Caco-2 (cell line): Measurements from ENCODE around the gene PANK2. TPM values are rescaled to one million over a fixed set of nuclear protein-coding genes. Genes with fewer than 3 reads are reported as not detected.

Experiments
- BruUV-seq: library from RNA; stranded (reverse); fragments of 400-500 nt; replicated peaks from 2 replicates; lab custom pipeline; 2021; lab: Mats Ljungman, UMichigan
- CTCF ChIA-PET: fragments of 300-600 bp; sonication (Branson Sonifier 250); formaldehyde crosslinking; loops from one replicate; lab custom pipeline; 2022; ENCODE audit warnings: antibody characterized with exemption; lab: Charles Lee
- POLR2A ChIA-PET: fragments of 300-600 bp; sonication (Branson Sonifier 250); formaldehyde crosslinking; loops from one replicate; lab custom pipeline; 2022; ENCODE audit warnings: antibody characterized with exemption; lab: Charles Lee
- DNase-seq, 2 experiments: peaks; one replicate each; pipeline versions ENCODE4 v3.0.0 to v3.0.0-alpha.2; 2020 to 2022
- H3K27me3 ChIP-seq: replicated peaks from 2 replicates; pipeline ENCODE4 v1.6.0; 2011; ENCODE audit warnings: low read length; ENCODE audit not compliant: control insufficient read depth, insufficient read depth
- H3K36me3 ChIP-seq: 2 replicates; pipeline ENCODE4 v1.5.1; 2011; ENCODE audit warnings: low read length; ENCODE audit not compliant: control insufficient read depth, insufficient read depth
- H3K4me1 ChIP-seq: fragments of 250-450 bp; sonication (Bioruptor Pico); 2 replicates; pipeline ENCODE4 v1.5.1; 2020; ENCODE audit warnings: mild to moderate bottlenecking
- H3K4me3 ChIP-seq: 2 replicates; pipeline ENCODE4 v1.5.1; 2011; ENCODE audit warnings: low read depth, mild to moderate bottlenecking, control low read depth, low read length
- H3K9me3 ChIP-seq: fragments of 250-450 bp; sonication (Bioruptor Pico); 2 replicates; pipeline ENCODE4 v1.5.1; 2020; ENCODE audit warnings: mild to moderate bottlenecking, moderate library complexity
- H3K27ac Mint-ChIP-seq: one replicate; pipeline ENCODE4 v1.8.0; 2022; ENCODE audit warnings: mixed read lengths; ENCODE audit not compliant: unreplicated experiment
- H3K27me3 Mint-ChIP-seq: one replicate; pipeline ENCODE4 v1.8.0; 2022; ENCODE audit warnings: mixed read lengths; ENCODE audit not compliant: insufficient read depth, unreplicated experiment
- H3K36me3 Mint-ChIP-seq: one replicate; pipeline ENCODE4 v1.8.0; 2022; ENCODE audit warnings: mild to moderate bottlenecking, mixed read lengths; ENCODE audit not compliant: insufficient read depth, unreplicated experiment
- H3K4me1 Mint-ChIP-seq: one replicate; pipeline ENCODE4 v1.8.0; 2022; ENCODE audit warnings: low read depth, mixed read lengths; ENCODE audit not compliant: unreplicated experiment
- H3K4me3 Mint-ChIP-seq: one replicate; pipeline ENCODE4 v1.8.0; 2022; ENCODE audit warnings: mild to moderate bottlenecking, moderate library complexity, mixed read lengths; ENCODE audit not compliant: unreplicated experiment
- H3K9me3 Mint-ChIP-seq: one replicate; pipeline ENCODE4 v1.8.0; 2022; ENCODE audit warnings: mixed read lengths; ENCODE audit not compliant: unreplicated experiment
- CTCF ChIP-seq, 2 experiments: fragments of 200-600 bp in 1 of 2; IDR thresholded peaks; 1 replicate in 1 of 2; 2 replicates in 1 of 2; pipeline versions ENCODE4 v1.5.1 to v1.8.0; 2011 to 2022; ENCODE audit warnings: antibody characterized with exemption in 1 of 2, control low read depth in 1 of 2, inconsistent platforms in 1 of 2, low read depth in 1 of 2, low read length in 1 of 2, mild to moderate bottlenecking in 1 of 2, moderate library complexity in 1 of 2; ENCODE audit not compliant: insufficient read depth in 1 of 2, severe bottlenecking in 1 of 2, unreplicated experiment in 1 of 2
- intact Hi-C: fragments of 100-400 bp; cut with micrococcal nuclease; formaldehyde crosslinking; loops from one replicate; pipeline ENCODE4 v1.10.0; 2022; ENCODE audit not compliant: unreplicated experiment
- total RNA-seq: library from RNA; stranded (reverse); gene quantifications from 2 replicates; pipeline ENCODE4 v1.2.3, GENCODE V29; 2022

Gene PANK2
- total RNA-seq, 1 experiment from 2014 or later: 58.3 TPM

DNA sequence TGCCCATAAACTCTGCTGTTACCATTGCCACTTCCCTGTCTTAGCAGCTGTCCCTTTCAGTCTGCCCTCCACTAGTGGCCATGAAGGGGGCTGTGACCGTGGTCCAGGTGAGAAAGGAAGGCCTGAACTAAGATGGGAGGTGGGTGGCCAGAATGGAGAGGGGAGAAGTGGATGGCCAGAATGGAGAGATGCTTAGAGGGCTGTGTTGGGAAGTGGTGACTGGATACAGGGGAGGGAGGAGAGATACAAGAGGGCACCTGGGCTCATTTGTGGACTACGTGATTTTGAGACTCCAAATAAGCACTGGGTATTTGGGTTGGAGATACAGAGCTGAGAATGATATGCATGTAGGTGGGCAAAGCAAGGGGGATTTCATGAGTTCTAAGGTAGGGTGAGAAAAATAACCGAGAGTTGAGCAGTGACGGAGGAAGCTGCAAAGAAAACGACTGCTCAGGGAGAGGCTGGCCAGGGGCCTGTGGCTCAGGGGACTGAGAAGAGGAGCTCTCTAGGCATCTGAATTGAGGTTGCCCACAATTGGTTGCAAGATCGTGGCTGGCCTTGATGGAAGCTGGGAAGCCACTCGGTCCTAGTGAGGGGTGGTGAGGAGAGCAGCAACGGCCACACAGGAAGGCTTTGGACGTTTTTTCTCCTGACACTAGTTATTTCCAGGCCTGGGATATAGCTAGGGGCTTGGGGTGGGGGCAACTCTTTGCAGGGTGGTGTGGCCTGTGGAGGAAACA, 36.9 kb downstream of the PANK2 start:
- intact Hi-C loops: no loop called here
- Histone ChIP-seq H3K4me3 (no peak overlapping the region), H3K9me3 (no peaks in the 10 kb centered on the region), H3K4me1 (0 out of 2 replicates have a peak, but pooled peaks cover 3% of the 10 kb centered on the region), H3K36me3 (peaks cover 4% of the 10 kb centered on the region), H3K27me3 (no peaks in the 10 kb centered on the region)
- Mint-ChIP-seq H3K9me3 (no peaks in the 10 kb centered on the region), H3K4me3 (no peak overlapping the region), H3K4me1 (peaks cover 22% of the 10 kb centered on the region), H3K36me3 (peaks cover 97% of the 10 kb centered on the region), H3K27me3 (no peaks in the 10 kb centered on the region), H3K27ac (peak overlapping the region; percentile 1)
- TF ChIP-seq CTCF (IDR thresholded peaks at IDR 0.05; ENCODE audit: insufficient read depth in 1 of 2, low read depth in 1 of 2, low read length in 1 of 2, severe bottlenecking in 1 of 2, unreplicated experiment in 1 of 2): no peak
- POLR2A ChIA-PET: no interaction called here
- BruUV-seq: no TSS peak
- CTCF ChIA-PET: interaction anchor here (0.5 kb wide), 1 partner anchor 196 kb away, joined by 6 read pairs; no protein-coding TSS in a partner anchor
- no peak for DNase-seq

- 0 out of 2 replicates have a peak, but pooled peaks cover 3% of the 10 kb centered on the region for H3K4me1 ChIP-seq
- H3K27me3 Mint-ChIP-seq: no peaks in the 10 kb centered on the region
- H3K36me3 Mint-ChIP-seq: peaks cover 88% of the 10 kb centered on the region
- intact Hi-C loops: no loop called here
- H3K4me3 ChIP-seq: no peak overlapping the region
- CTCF ChIA-PET: interaction anchor here (0.6 kb wide), 1 partner anchor 57 kb away, joined by 3 read pairs; no protein-coding TSS in a partner anchor
- H3K36me3 ChIP-seq: peaks cover 4% of the 10 kb centered on the region
- H3K27me3 ChIP-seq: no peaks in the 10 kb centered on the region
- no peaks in the 10 kb centered on the region for H3K9me3 Mint-ChIP-seq
- H3K27ac Mint-ChIP-seq: peak overlapping the region; percentile 62
- no TSS peak for BruUV-seq
- peak overlapping the region; percentile 25 for H3K4me3 Mint-ChIP-seq
- POLR2A ChIA-PET: no interaction called here
- no peak for TF ChIP-seq CTCF (IDR thresholded peaks at IDR 0.05; ENCODE audit: insufficient read depth in 1 of 2, low read depth in 1 of 2, low read length in 1 of 2, severe bottlenecking in 1 of 2, unreplicated experiment in 1 of 2)
- no peak for DNase-seq
- peaks cover 16% of the 10 kb centered on the region for H3K4me1 Mint-ChIP-seq
- no peaks in the 10 kb centered on the region for H3K9me3 ChIP-seq
These were observed 38.5 kb downstream of the PANK2 start for GRCh38 chr20:3927486-3928291.

- ChIA-PET CTCF (no interaction called here), POLR2A (no interaction called here)
- peaks cover 68% of the 10 kb centered on the region for H3K36me3 Mint-ChIP-seq
- Histone ChIP-seq H3K4me1 (0 out of 2 replicates have a peak, but pooled peaks cover 3% of the 10 kb centered on the region), H3K9me3 (no peaks in the 10 kb centered on the region), H3K27me3 (no peaks in the 10 kb centered on the region), H3K4me3 (no peak overlapping the region), H3K36me3 (no peaks in the 10 kb centered on the region)
- no peaks in the 10 kb centered on the region for H3K9me3 Mint-ChIP-seq
- no peaks in the 10 kb centered on the region for H3K27me3 Mint-ChIP-seq
- peaks cover 14% of the 10 kb centered on the region for H3K4me1 Mint-ChIP-seq
- intact Hi-C loops: loop anchor here (2.0 kb wide), 1 partner anchor 41 kb away; no protein-coding TSS in a partner anchor
- no peak for DNase-seq
- TF ChIP-seq CTCF (IDR thresholded peaks at IDR 0.05; ENCODE audit: insufficient read depth in 1 of 2, low read depth in 1 of 2, low read length in 1 of 2, severe bottlenecking in 1 of 2, unreplicated experiment in 1 of 2): no peak
- H3K27ac Mint-ChIP-seq: peak overlapping the region; percentile 11
- BruUV-seq: no TSS peak
- no peak overlapping the region for H3K4me3 Mint-ChIP-seq
These were observed 40.5 kb downstream of the PANK2 start for GRCh38 chr20:3929713-3930060.
